GM12892 (cell line): ENCODE results near the gene EOLA1.

Source experiments
- POLR2A ChIP-seq: IDR thresholded peaks from 2 replicates; pipeline ENCODE4 v1.6.1; 2011; ENCODE audit warnings: low read depth, low read length, control low read depth
- POLR2AphosphoS5 ChIP-seq: IDR thresholded peaks from 2 replicates; pipeline ENCODE4 v1.6.1; 2011; ENCODE audit warnings: low read depth, low read length, control low read depth

GRCh38 chrX:149567621-149568417 lies 27.0 kb downstream of the EOLA1 start:
- TF ChIP-seq POLR2AphosphoS5 (no peak), POLR2A (no peak)
